IMR-90 (cell line): Measurements from ENCODE around the gene STUB1.

ENCODE experiments used
- BHLHE40 ChIP-seq: fragments of 150-350 bp; IDR thresholded peaks from 2 replicates; pipeline ENCODE4 v1.6.1; 2016; ENCODE audit warnings: mild to moderate bottlenecking, low read depth, low read length
- CEBPB ChIP-seq: IDR thresholded peaks from 2 replicates; pipeline ENCODE4 v1.6.1; 2012; ENCODE audit warnings: low read depth, low read length, improper control_type of control experiment
- CTCF ChIP-seq: conservative IDR thresholded peaks from 2 replicates; pipeline ENCODE4 v1.5.1; 2012; ENCODE audit warnings: mild to moderate bottlenecking, low read depth, low read length, improper control_type of control experiment
- ELK1 ChIP-seq: fragments of 150-350 bp; IDR thresholded peaks from 2 replicates; pipeline ENCODE4 v1.6.1; 2016; ENCODE audit warnings: low read depth, mild to moderate bottlenecking, low read length, moderate library complexity, borderline replicate concordance
- FOS ChIP-seq: fragments of 150-350 bp; IDR thresholded peaks from 2 replicates; pipeline ENCODE4 v1.6.1; 2016; ENCODE audit warnings: low read depth, low read length
- MAFK ChIP-seq: IDR thresholded peaks from 2 replicates; pipeline ENCODE4 v1.6.1; 2012; ENCODE audit warnings: low read depth, low read length, improper control_type of control experiment
- MAZ ChIP-seq: IDR thresholded peaks from 2 replicates; pipeline ENCODE4 v1.6.1; 2012; ENCODE audit warnings: low read depth, mild to moderate bottlenecking, low read length, improper control_type of control experiment, moderate library complexity, borderline replicate concordance
- POLR2A ChIP-seq: IDR thresholded peaks from 2 replicates; pipeline ENCODE4 v1.6.1; 2012; ENCODE audit warnings: mild to moderate bottlenecking, low read depth, low read length
- RAD21 ChIP-seq: IDR thresholded peaks from 2 replicates; pipeline ENCODE4 v1.6.1; 2012; ENCODE audit warnings: low read length, improper control_type of control experiment
- USF2 ChIP-seq: fragments of 150-350 bp; IDR thresholded peaks from 2 replicates; pipeline ENCODE4 v1.6.1; 2017; ENCODE audit warnings: mild to moderate bottlenecking, antibody characterized with exemption, low read length, low read depth

- TF ChIP-seq POLR2A (no peak), CTCF (no peak), CEBPB (no peak), FOS (no peak), MAFK (no peak), USF2 (no peak), RAD21 (no peak), BHLHE40 (no peak), ELK1 (no peak), MAZ (no peak)
These were observed 48.9 kb downstream of the STUB1 start for GRCh38 chr16:728890-729744.
